Measurements from ENCODE around the gene ITGA2.

- TF ChIP-seq CTCF (IDR thresholded peaks at IDR 0.05) (no peak), POLR2AphosphoS5 (IDR thresholded peaks at IDR 0.05; ENCODE audit: insufficient read depth in 1 of 2, low read depth in 1 of 2) (no peak), POLR2A (IDR thresholded peaks at IDR 0.05) (no peak)
Observed at GRCh38 chr5:53024535-53024934, 35.4 kb downstream of the ITGA2 start.
